ENCODE results near the gene MARCHF6. TPM values are rescaled to one million over a fixed set of nuclear protein-coding genes. Genes with fewer than 3 reads are reported as not detected.
"Not testable (repeated sequence)": the region's sequence is repeated elsewhere in the genome, so short reads cannot be mapped to it uniquely, and the experiment has no call there.

MARCHF6 gene
- polyA plus RNA-seq, 4 donors, result 153 to 197 (median 192) TPM

DNA sequence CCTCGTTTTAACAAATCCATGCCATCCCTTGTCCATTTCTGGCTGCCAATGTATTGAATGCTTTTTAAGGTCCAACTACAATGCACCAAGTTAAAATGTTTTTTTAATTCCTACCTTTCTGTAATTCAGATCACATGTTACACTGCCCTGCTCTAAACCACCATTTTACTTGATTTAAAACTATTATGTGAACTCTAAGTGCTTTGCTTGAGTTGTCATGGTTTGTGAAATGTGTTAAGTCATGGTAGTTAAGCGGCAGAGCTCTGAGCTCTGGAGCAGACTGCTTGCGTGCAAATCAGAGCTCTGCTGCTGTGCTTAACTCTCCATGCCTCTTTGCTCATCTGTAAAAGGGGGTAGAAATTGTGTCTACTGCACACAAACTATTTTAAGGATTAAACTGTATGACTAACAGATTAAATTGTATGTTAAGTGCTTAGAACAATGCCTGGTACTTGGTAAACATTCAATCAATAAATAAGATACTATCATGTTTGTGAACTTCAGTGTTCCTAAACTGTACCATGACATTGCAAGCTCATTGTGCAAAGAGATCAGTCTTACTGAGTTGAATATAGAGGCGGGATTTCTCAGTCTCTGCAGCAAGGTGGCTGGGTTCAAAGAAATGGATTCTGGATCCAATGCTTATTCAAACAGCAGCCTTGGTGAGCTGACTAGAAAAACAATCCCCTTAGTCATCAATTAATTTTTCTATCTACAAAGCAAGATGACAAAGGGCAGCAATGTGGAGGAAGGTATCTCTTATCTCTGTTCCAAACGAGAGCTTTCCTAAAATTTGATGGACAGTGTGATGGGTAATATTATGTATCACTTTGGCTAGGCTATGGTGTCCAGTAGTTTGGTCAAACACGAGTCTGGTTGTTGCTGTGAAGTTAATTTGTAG, 29.7 kb upstream of the MARCHF6 start:
- DNase-seq (ENCODE audit: low read depth in 4 of 4, low spot score in 3 of 4), result no peak

- no peak for DNase-seq (ENCODE audit: low read depth in 4 of 4, low spot score in 3 of 4)
Observed at GRCh38 chr5:10324518-10325370, 28.8 kb upstream of the MARCHF6 start.

DNA sequence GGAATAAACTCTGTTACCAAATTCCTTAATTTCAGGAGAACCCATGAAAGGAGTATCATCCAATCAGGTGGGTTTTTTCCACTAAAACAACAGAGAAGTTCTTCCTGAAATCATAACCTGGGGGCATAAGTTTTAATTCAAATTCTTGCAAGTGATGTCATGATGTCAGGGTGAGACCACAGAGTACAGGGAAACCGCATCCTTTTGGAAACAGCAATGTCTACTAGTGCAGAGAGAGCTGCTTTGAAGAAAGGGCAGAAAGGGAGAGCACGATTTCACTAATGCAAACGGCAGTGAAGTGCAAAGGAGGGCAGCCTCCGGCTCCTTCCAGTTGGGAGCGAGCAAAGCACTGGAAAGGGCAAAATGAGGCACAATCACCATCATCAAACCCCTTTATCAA, 25.2 kb upstream of the MARCHF6 start:
- DNase-seq (ENCODE audit: low read depth in 4 of 4, low spot score in 3 of 4), result no peak

DNA sequence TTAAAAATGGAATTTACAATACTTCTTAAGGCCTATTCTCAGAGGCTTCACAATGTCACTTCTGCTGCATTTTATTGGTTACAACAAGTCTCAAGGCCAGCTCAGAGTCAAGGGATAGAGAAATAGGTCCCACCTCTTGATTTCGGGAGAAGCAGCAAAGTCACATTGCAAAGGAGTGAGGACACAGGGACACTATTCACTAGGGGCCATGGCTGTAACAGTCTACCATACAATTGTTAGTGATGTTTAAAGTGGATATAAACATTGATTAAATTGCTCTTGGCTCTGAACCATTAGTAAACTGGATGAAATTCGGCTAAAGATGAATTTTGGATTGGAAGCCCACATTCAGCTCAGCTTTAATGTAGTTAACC, 24.1 kb upstream of the MARCHF6 start:
- no peak for DNase-seq (ENCODE audit: low read depth in 4 of 4, low spot score in 3 of 4)

GRCh38 chr5:10329820-10330481, 23.5 kb upstream of the MARCHF6 start:
- DNase-seq (ENCODE audit: low read depth in 4 of 4, low spot score in 3 of 4), result no peak

DNA sequence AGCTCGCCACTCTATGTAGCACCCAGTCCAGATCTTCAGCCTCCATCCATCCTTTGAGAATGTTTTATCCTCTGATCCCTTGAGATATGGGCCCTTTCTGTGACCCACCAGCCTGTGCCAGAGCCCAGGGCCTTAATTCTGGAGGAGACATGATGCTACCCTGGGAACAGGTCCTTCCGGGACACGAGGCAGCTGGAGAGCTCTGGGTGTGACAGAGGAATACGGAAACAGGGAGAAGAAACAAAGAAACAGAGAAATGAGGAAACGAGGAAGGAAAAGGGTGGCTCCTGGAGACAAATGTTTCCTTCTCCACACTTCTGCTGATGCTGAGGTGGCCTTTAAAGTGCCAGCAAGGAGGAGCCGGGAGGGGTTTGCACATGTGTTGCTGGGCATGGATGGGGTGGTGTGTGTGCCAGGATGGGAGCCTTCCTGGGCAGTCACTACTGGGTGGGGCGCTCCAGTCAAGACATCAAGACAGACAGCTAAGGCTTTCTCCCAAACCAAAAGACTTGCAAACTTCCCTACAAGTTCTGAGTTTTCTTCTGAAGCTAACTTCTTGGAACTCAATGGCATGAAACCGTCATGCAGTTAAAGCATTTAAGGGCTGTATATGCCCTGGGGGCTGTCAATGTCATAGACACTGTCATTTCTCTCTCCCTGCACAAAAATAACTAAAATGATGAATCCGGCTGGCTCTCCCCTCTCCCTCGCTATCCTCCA, 22.8 kb upstream of the MARCHF6 start:
- no peak for DNase-seq (ENCODE audit: low read depth in 4 of 4, low spot score in 3 of 4)

DNA sequence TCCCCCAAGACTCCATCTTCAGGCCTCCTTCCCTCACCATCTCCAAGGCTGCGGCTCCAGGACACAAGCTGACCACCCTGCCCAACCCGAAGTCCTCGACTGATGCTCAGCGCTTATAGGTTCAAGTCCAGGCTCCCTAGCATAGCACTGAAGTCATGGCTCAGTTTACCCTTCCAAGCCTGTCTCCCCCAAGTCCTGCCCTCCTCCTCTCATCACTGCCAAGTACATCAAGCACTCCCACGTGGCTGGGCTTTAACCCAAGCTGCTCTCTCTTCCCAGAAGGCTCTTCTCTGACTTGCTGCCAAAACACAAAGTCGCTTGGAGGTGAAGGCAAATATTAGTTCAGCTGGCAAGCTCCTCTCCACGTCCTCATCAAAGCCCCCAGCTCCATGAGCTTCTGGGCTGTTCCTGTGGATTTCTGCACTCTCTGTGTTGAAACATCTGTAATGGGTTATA, 22.1 kb upstream of the MARCHF6 start:
- peak in 1 of 4 donors; percentile 80 for DNase-seq (ENCODE audit: low read depth in 4 of 4, low spot score in 3 of 4)

DNA sequence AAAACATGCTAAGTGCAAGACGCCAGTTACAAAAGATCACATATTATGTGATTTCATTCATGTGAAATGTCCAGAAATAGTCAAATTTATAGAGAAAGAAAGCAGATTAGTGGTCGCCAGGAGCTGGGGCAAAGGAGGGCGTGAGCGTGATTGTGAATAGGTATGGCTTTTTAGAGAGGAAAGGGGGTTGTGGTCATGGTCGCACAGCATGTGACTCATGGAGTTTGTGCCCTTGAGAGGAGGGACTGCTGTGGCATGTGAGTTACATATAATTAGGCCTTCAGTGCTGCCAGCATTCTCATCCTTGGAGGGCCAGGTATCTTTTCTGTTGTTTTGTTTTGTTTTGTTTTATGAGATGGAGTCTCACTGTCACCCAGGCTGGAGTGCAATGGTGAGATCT, 21.2 kb upstream of the MARCHF6 start:
- no peak for DNase-seq (ENCODE audit: low read depth in 4 of 4, low spot score in 3 of 4)

DNA sequence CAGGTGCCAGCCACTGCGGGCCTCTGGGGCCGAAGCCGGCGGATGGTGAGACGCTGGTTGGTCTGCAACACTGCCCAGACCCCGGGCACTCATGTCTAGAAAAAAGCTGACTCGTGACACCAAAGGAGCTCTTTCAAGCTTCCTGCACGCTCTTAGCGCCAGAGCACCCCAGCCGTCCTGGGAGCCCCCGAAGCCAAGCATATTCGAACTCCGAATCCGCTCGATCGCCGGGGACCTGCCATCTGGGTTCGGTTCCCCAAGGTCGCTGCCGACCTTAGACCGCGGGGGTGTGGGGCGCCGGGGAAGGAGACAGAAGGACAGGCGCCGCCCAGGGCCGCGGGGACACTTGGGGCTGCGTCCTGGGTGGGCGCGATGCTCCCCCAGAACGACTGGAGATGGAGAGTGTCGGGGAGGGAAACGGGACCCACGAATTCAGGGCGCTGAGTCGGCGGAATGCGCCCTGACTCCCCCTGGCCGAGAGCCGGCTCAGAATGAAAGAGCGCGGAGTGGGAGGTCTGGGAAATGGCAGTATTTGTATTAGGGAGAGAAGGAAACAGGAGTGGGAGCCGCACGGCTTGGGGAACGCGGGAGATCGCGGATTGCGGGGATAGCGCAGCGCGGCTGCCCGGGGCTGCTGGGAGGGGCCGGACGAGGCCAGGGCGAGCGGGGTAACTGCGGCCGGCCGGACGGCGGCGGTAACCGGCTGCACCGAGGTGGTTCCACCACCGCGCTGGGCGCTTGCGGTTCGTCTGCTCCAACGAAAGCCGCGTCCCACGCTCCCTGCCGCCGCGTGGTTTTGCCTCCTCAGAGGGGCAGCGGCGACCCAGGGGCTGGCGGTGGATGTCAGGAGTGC, 20.1 kb upstream of the MARCHF6 start:
- no peak for DNase-seq (ENCODE audit: low read depth in 4 of 4, low spot score in 3 of 4)

GRCh38 chr5:10334831-10335230, 18.7 kb upstream of the MARCHF6 start:
- DNase-seq (ENCODE audit: low read depth in 4 of 4, low spot score in 3 of 4), result no peak

DNA sequence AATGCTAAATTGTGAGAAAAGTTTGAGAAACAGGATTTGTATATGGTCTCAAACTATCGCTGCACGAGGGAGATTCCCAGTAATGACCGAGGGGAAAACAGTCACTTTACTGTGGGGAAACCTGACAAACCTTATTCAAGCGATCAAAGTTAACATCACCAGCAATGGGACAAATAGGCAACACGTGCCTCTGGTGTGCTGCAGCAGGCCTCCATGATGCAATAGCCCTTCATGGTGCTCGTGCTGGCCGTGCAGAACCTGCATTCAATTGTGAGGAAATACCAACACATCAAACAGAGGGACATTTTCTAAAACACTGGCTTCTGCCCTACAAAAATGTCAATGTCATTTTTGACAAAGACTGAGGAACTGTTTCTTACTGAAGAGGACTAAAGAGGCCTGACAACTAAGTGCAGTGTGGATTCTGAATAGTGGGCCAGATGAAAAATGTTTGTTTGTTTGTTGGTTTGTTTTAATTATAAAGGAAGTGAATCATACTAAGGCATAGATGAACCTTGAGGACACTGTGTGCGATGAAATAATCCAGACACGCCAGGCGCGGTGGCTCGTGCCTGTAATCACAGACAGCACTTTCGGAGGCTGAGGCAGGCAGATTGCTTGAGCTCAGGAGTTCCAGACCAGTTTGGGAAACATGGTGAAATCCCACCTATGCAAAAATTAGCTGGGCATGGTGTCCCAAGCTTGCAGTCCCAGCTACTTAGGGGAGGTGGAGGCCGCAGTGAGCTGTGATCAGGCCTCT, 17.6 kb upstream of the MARCHF6 start:
- DNase-seq (ENCODE audit: low read depth in 4 of 4, low spot score in 3 of 4), result no peak

GRCh38 chr5:10337107-10337506, 16.4 kb upstream of the MARCHF6 start:
- no peak for DNase-seq (ENCODE audit: low read depth in 4 of 4, low spot score in 3 of 4)

- no peak for DNase-seq (ENCODE audit: low read depth in 4 of 4, low spot score in 3 of 4)
Observed at GRCh38 chr5:10337986-10338385, 15.5 kb upstream of the MARCHF6 start.

DNA sequence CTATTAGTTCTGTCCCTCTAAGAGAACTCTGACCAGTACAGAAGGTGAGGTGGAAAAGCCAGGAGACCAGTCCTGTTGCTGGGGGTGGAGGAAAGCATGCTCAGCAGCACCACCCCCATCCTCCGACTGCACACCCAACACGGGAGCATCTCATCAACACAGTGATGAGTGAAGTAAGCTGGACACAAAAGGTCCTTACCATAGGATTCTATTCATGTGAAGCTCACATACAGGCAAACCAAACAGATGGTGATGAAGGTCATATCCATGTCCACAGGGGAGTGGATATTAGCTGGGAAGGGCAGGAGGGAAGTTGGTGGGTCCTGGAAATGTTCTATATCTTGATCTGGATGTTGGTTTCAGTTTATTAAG, 14.8 kb upstream of the MARCHF6 start:
- DNase-seq (ENCODE audit: low read depth in 4 of 4, low spot score in 3 of 4), result no peak

DNA sequence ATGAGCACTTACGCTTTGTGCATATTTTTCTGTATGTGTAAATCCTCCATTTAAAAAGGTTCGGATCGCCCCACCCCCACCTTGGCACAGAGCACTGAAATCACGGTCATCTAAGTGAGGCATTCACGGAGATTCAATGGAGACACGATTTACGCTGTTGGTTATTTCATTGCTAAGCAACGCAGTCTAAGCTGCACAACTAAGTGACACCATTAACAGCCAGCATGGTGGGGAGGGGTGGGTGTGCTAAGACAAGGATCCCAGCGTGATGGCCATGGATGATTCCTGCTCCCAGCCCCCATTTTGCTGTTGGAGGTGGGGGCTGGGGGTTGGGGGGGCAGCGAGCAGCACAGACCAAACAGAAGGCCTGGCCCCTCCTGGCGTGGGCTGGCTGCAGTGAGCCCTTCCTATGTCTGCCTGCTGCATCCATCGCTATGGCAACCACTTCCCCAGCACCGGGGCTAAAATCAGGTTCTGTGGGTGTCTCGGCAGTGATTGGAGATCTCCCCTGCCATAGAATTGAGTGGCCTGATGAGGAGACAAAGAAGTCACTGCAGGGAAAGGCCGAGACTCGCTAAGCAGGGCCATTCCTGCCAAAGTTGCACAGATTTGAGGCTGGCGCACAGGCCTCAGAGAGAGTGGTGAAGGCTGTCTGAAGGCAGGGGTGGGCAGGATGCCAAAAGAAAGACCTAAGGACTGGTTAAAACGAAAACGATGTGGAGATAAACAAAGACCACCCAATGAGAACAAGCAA, 14.3 kb upstream of the MARCHF6 start:
- DNase-seq (ENCODE audit: low read depth in 4 of 4, low spot score in 3 of 4), result no peak

DNA sequence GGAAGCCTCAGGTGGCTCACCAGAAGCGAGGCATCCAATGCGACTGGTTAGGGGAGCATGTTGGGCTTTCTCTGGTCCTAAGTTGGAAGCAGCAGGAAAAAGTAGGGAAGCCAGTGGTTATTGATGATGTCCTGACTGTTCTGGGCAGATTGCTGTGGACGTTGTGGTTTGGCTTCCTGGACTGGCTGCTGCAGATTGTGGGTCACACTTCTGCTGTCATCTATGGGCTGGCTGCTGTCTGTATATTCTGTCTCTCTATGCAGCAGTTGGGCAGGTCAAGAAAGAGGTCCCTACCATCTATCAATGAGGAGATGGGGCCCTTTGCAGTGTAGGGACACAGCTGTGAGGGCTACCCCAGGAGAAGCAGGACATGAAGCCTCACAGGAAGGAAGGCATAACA, 13.5 kb upstream of the MARCHF6 start:
- no peak for DNase-seq (ENCODE audit: low read depth in 4 of 4, low spot score in 3 of 4)

DNA sequence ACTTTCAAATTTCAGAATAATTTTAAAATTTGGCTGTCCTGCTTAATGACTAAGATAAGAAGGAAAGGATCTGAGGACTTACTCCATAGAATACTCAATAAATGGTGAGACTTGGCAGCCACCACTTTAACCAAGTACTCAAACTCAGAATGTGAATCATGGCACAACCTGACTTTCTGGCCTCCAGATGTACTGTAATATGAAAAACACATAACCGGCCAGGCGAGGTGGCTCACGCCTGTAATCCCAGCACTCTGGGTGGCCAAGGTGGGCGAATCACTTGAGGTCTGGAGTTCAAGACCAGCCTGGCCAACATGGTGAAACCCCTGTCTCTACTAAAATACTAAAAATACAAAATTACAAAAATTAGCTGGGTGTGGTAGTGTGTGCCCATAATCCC, 10.0 kb upstream of the MARCHF6 start:
- DNase-seq (ENCODE audit: low read depth in 4 of 4, low spot score in 3 of 4), result no peak

DNA sequence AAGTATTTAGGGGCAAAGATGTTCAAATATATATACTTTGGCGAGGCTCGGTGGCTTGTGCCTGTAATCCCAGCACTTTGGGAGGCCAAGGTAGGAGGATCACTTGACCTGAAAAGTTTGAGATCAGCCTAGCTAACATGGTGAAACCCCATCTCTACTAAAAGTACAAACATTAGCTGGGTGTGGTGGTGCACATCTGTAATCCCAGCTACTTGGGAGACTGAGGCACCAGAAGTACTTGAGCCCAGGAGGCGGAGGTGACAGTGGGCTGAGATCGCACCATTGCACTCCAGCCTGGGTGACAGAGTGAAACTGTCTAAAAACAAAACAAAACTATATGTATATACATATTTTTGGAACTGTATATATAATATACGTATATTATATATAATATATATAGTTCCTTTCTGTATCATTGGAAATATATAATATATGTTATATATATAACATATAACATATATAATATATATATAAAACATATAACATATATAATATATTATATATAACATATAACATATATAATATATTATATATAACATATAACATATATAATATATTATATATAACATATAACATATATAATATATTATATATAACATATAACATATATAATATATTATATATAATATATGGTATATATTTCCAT, 8.9 kb upstream of the MARCHF6 start:
- not testable (repeated sequence) for DNase-seq (ENCODE audit: low read depth in 4 of 4, low spot score in 3 of 4)

Data from left renal pelvis (tissue), 4 donors.